Fibroblast of lung (primary cell): Measurements from ENCODE around the gene APOBEC2.

Experiments
- CTCF ChIP-seq, 2 donors: IDR thresholded peaks in 1 of 2; conservative IDR thresholded peaks in 1 of 2; 1 replicate in 1 of 2; 2 replicates in 1 of 2; pipeline ENCODE4 v1.5.1; 2011 to 2012; ENCODE audit warnings: low read length in 2 of 2, control low read depth in 1 of 2, inconsistent platforms in 1 of 2, low read depth in 1 of 2, mild to moderate bottlenecking in 1 of 2
- EZH2 ChIP-seq: IDR thresholded peaks from 2 replicates; pipeline ENCODE4 v1.5.1; 2012; ENCODE audit warnings: low read length, control low read depth, mild to moderate bottlenecking; ENCODE audit errors: missing control alignments

GRCh38 chr6:41033776-41034175 is 19.2 kb upstream of the APOBEC2 start:
- no peak for TF ChIP-seq CTCF (conservative IDR thresholded peaks at IDR 0.05 in 1 of 2, IDR thresholded peaks at IDR 0.05 in 1 of 2; ENCODE audit: low read depth in 1 of 2, low read length in 2 of 2)
- TF ChIP-seq EZH2 = no peak
